Measurements from ENCODE around the gene TJP1. TPM values are rescaled to one million over a fixed set of nuclear protein-coding genes. Genes with fewer than 3 reads are reported as not detected.

The TJP1 gene
- total and polyA plus RNA-seq, 9 of the 15 experiments (the other 6 are each of a cell fraction or from before 2014, with no cell fraction given) = 9.1 to 39.3 (median 28.0) TPM

DNA sequence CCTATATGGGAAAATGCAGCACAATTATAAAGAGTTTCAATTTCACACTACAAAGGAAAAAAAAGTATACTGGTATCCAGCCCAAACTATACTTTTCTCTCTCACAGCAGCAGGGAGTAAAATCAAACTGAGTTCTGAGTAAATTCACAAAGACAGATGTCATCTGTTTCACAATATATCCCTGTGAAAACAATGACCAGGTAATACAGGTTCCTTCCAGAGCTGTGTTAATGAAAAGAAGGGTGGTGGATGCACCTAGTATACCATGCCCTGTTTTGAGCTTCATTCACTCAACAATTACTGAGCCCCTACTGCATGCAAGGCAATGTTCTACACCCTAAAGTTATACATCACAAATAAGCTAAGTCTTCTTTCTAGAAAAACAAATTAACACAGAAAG lies 108.5 kb downstream of the TJP1 start:
- in situ Hi-C loops (cut with MboI) (no loop called here), intact Hi-C loops (cut with micrococcal nuclease) (loop anchor here (10.0 kb wide), 1 partner anchor 51 kb away; no protein-coding TSS in a partner anchor)
- no peak for FAIRE-seq
- H3K79me2 ChIP-seq (ENCODE audit: control insufficient read depth, insufficient read depth, low read length) = no peaks in the 10 kb centered on the region
- ChIA-PET POLR2A (interaction anchor here (0.7 to 1.0 kb wide), 2 partner anchors 26 to 54 kb away, joined by 3 read pairs; no protein-coding TSS in a partner anchor), CTCF (ENCODE audit: low intra/inter-chr PET ratio) (no interaction called here)
- H3K9me1 ChIP-seq (ENCODE audit: control insufficient read depth, insufficient read depth, low read length) = no peaks in the 10 kb centered on the region
- no peaks in the 10 kb centered on the region; the same call in 1 of the 2 replicates for H3K9me3 ChIP-seq (replicated peaks; ENCODE audit: control insufficient read depth, insufficient read depth, low read depth, low read length)
- H3K36me3 ChIP-seq (ENCODE audit: control insufficient read depth, insufficient read depth, low read length) = peaks cover 82% of the 10 kb centered on the region
- no peak for ATAC-seq
- H3K9ac ChIP-seq (ENCODE audit: insufficient read depth in 1 of 2, low read depth in 2 of 2, low read length in 2 of 2) = no peak overlapping the region
- no peaks in the 10 kb centered on the region for H4K20me1 ChIP-seq (replicated peaks; ENCODE audit: control insufficient read depth, insufficient read depth, low read length)
- H3K27me3 ChIP-seq (ENCODE audit: control insufficient read depth in 2 of 2, insufficient read depth in 2 of 2, low read length in 2 of 2) = no peaks in the 10 kb centered on the region
- TF ChIP-seq ZNF174 (CRISPR knock-in tag; IDR thresholded peaks at IDR 0.05) (no peak), ZNF12 (CRISPR knock-in tag; IDR thresholded peaks at IDR 0.05) (no peak), CBX2 (IDR thresholded peaks at IDR 0.05; ENCODE audit: insufficient read depth, low read length, poor library complexity, severe bottlenecking) (no peak), ZNF347 (CRISPR knock-in tag; IDR thresholded peaks at IDR 0.05; ENCODE audit: low read depth) (no peak), SPI1 (IDR thresholded peaks at IDR 0.05; ENCODE audit: borderline replicate concordance, low read depth, low read length) (no peak), NR1H2 (CRISPR knock-in tag; IDR thresholded peaks at IDR 0.05) (no peak), STAT5A (IDR thresholded peaks at IDR 0.05; ENCODE audit: borderline replicate concordance, low read length) (no peak), MAFF (IDR thresholded peaks at IDR 0.05; ENCODE audit: low read length) (no peak), MEF2D (tag; conservative IDR thresholded peaks at IDR 0.05; ENCODE audit: low read depth) (no peak), ZNF77 (CRISPR knock-in tag; IDR thresholded peaks at IDR 0.05) (no peak), ZNF384 (IDR thresholded peaks at IDR 0.05; ENCODE audit: low read depth, low read length) (no peak), ZNF766 (CRISPR knock-in tag; conservative IDR thresholded peaks at IDR 0.05) (no peak)
- TF ChIP-seq, protein P1, sequence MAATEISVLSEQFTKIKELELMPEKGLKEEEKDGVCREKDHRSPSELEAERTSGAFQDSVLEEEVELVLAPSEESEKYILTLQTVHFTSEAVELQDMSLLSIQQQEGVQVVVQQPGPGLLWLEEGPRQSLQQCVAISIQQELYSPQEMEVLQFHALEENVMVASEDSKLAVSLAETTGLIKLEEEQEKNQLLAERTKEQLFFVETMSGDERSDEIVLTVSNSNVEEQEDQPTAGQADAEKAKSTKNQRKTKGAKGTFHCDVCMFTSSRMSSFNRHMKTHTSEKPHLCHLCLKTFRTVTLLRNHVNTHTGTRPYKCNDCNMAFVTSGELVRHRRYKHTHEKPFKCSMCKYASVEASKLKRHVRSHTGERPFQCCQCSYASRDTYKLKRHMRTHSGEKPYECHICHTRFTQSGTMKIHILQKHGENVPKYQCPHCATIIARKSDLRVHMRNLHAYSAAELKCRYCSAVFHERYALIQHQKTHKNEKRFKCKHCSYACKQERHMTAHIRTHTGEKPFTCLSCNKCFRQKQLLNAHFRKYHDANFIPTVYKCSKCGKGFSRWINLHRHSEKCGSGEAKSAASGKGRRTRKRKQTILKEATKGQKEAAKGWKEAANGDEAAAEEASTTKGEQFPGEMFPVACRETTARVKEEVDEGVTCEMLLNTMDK (IDR thresholded peaks at IDR 0.05; ENCODE audit: borderline replicate concordance, insufficient read depth, low read depth, low read length, poor library complexity, severe bottlenecking) = no peak
- no peak overlapping the region for H3K27ac ChIP-seq (ENCODE audit: extremely low read depth, low read depth, low read length)
- H2AFZ ChIP-seq (ENCODE audit: low read depth, low read length) = no peak overlapping the region
- BruUV-seq (replicated peaks) = no TSS peak
- no peak for DNase-seq (ENCODE audit: extremely low read depth in 1 of 4, low spot score in 3 of 4)
- no peak overlapping the region for H3K4me3 ChIP-seq
- H3K4me1 ChIP-seq (replicated peaks in 1 of 2; ENCODE audit: control insufficient read depth in 2 of 2, insufficient read depth in 2 of 2, low read length in 2 of 2) = no peaks in the 10 kb centered on the region
- H3K4me2 ChIP-seq (ENCODE audit: insufficient read depth, low read length) = no peak overlapping the region
